Activated CD4-positive, alpha-beta T cell treated with anti-CD3 and anti-CD28 coated beads, Interleukin-2, amount 10 ng/mL, durations not matched to agents 24 days and 14 days (primary cell): Measurements from ENCODE around the gene IVNS1ABP. TPM values are rescaled to one million over a fixed set of nuclear protein-coding genes. Genes with fewer than 3 reads are reported as not detected.
"Not testable (repeated sequence)": the region's sequence is repeated elsewhere in the genome, so short reads cannot be mapped to it uniquely, and the experiment has no call there.

Experiments used
- DNase-seq: peaks from one replicate; pipeline ENCODE4 v3.0.0; 2022
- H3K27ac Mint-ChIP-seq: one replicate; pipeline ENCODE4 v1.8.0; 2022; ENCODE audit warnings: mild to moderate bottlenecking, mixed read lengths
- H3K27me3 Mint-ChIP-seq: one replicate; pipeline ENCODE4 v1.8.0; 2022; ENCODE audit warnings: mixed read lengths
- H3K36me3 Mint-ChIP-seq: one replicate; pipeline ENCODE4 v1.8.0; 2022; ENCODE audit warnings: low read depth, mild to moderate bottlenecking, mixed read lengths
- H3K4me1 Mint-ChIP-seq: one replicate; pipeline ENCODE4 v1.8.0; 2021; ENCODE audit warnings: mixed read lengths
- H3K4me3 Mint-ChIP-seq: one replicate; pipeline ENCODE4 v1.8.0; 2022; ENCODE audit warnings: mild to moderate bottlenecking, moderate library complexity, mixed read lengths
- H3K9me3 Mint-ChIP-seq: one replicate; pipeline ENCODE4 v1.8.0; 2021; ENCODE audit warnings: mixed read lengths
- intact Hi-C: fragments of 100-400 bp; cut with micrococcal nuclease; formaldehyde crosslinking; loops from one replicate; pipeline ENCODE4 v1.15.1; 2023
- total RNA-seq: library from RNA; stranded (reverse); gene quantifications from 2 replicates; pipeline ENCODE4 v1.2.3, GENCODE V29; 2022

IVNS1ABP gene
- total RNA-seq = 186 and 187 TPM in 2 replicates

- H3K27ac Mint-ChIP-seq = peak within 1 kb of the TSS; percentile 95
- peak within 1 kb of the TSS; percentile 95 for H3K4me3 Mint-ChIP-seq
- H3K36me3 Mint-ChIP-seq = peaks cover 38% of the 10 kb centered on the region
- peaks cover 9% of the 10 kb centered on the region for H3K9me3 Mint-ChIP-seq
- intact Hi-C loops = loop anchor here (1.0 to 5.0 kb wide), 9 partner anchors 103 to 1058 kb away; partner anchors contain the start of genes ODR4, RNF2 and TPR
- H3K27me3 Mint-ChIP-seq = no peaks in the 10 kb centered on the region
- DNase-seq = peak; percentile 98
- peaks cover 39% of the 10 kb centered on the region for H3K4me1 Mint-ChIP-seq
Measured at GRCh38 chr1:185317034-185317885, at the start of gene IVNS1ABP. IVNS1ABP (minus strand) TSS chr1:185317243; CDS start chr1:185309493, 7,750 bp downstream.

GRCh38 chr1:185365951-185366350, 48.9 kb upstream of the IVNS1ABP start:
- Mint-ChIP-seq H3K9me3 (peaks cover 25% of the 10 kb centered on the region), H3K27me3 (peaks cover 2% of the 10 kb centered on the region), H3K4me1 (peaks cover 16% of the 10 kb centered on the region), H3K36me3 (peaks cover 16% of the 10 kb centered on the region), H3K4me3 (no peak overlapping the region), H3K27ac (no peak overlapping the region)
- no peak for DNase-seq
- intact Hi-C loops = no loop called here

- H3K4me3 Mint-ChIP-seq, H3K27ac Mint-ChIP-seq, H3K27me3 Mint-ChIP-seq, DNase-seq, intact Hi-C loops: not testable (repeated sequence)
- Mint-ChIP-seq H3K36me3 (peaks cover 17% of the 10 kb centered on the region), H3K9me3 (peaks cover 31% of the 10 kb centered on the region), H3K4me1 (peaks cover 16% of the 10 kb centered on the region)
Measured at GRCh38 chr1:185364528-185364927, 47.5 kb upstream of the IVNS1ABP start.

- Mint-ChIP-seq H3K4me3 (no peak overlapping the region), H3K27ac (peak overlapping the region; percentile 21), H3K27me3 (peaks cover 2% of the 10 kb centered on the region), H3K36me3 (peaks cover 17% of the 10 kb centered on the region), H3K4me1 (peaks cover 8% of the 10 kb centered on the region), H3K9me3 (peaks cover 36% of the 10 kb centered on the region)
- intact Hi-C loops = no loop called here
- no peak for DNase-seq
Measured at GRCh38 chr1:185363205-185363604, 46.2 kb upstream of the IVNS1ABP start.

- H3K4me3 Mint-ChIP-seq = no peak overlapping the region
- intact Hi-C loops = no loop called here
- H3K27ac Mint-ChIP-seq = no peak overlapping the region
- peaks cover 6% of the 10 kb centered on the region for H3K4me1 Mint-ChIP-seq
- peaks cover 38% of the 10 kb centered on the region for H3K9me3 Mint-ChIP-seq
- H3K36me3 Mint-ChIP-seq = peaks cover 22% of the 10 kb centered on the region
- peaks cover 2% of the 10 kb centered on the region for H3K27me3 Mint-ChIP-seq
- no peak for DNase-seq
Measured at GRCh38 chr1:185360714-185361113, 43.7 kb upstream of the IVNS1ABP start.

GRCh38 chr1:185358957-185359356, 41.9 kb upstream of the IVNS1ABP start:
- Mint-ChIP-seq H3K36me3 (peaks cover 20% of the 10 kb centered on the region), H3K27me3 (no peaks in the 10 kb centered on the region), H3K27ac (no peak overlapping the region), H3K4me1 (peaks cover 6% of the 10 kb centered on the region), H3K9me3 (peaks cover 35% of the 10 kb centered on the region), H3K4me3 (no peak overlapping the region)
- DNase-seq = peak; percentile 39
- intact Hi-C loops = no loop called here

- peak; percentile 32 for DNase-seq
- peaks cover 20% of the 10 kb centered on the region for H3K9me3 Mint-ChIP-seq
- no peaks in the 10 kb centered on the region for H3K27me3 Mint-ChIP-seq
- H3K36me3 Mint-ChIP-seq = peaks cover 9% of the 10 kb centered on the region
- H3K4me1 Mint-ChIP-seq = no peaks in the 10 kb centered on the region
- intact Hi-C loops = no loop called here
- no peak overlapping the region for H3K4me3 Mint-ChIP-seq
- H3K27ac Mint-ChIP-seq = no peak overlapping the region
Measured at GRCh38 chr1:185355947-185356346, 38.9 kb upstream of the IVNS1ABP start.

GRCh38 chr1:185353124-185353523, 36.1 kb upstream of the IVNS1ABP start:
- intact Hi-C loops = no loop called here
- H3K27ac Mint-ChIP-seq = no peak overlapping the region
- H3K4me3 Mint-ChIP-seq = no peak overlapping the region
- peaks cover 3% of the 10 kb centered on the region for H3K4me1 Mint-ChIP-seq
- no peaks in the 10 kb centered on the region for H3K27me3 Mint-ChIP-seq
- H3K36me3 Mint-ChIP-seq = peaks cover 7% of the 10 kb centered on the region
- H3K9me3 Mint-ChIP-seq = peaks cover 8% of the 10 kb centered on the region
- DNase-seq = peak; percentile 28

- H3K9me3 Mint-ChIP-seq = peaks cover 7% of the 10 kb centered on the region
- intact Hi-C loops = no loop called here
- no peak overlapping the region for H3K27ac Mint-ChIP-seq
- peaks cover 6% of the 10 kb centered on the region for H3K4me1 Mint-ChIP-seq
- H3K36me3 Mint-ChIP-seq = peaks cover 2% of the 10 kb centered on the region
- H3K27me3 Mint-ChIP-seq = no peaks in the 10 kb centered on the region
- no peak for DNase-seq
- H3K4me3 Mint-ChIP-seq = no peak overlapping the region
Measured at GRCh38 chr1:185351734-185352466, 34.9 kb upstream of the IVNS1ABP start.

- H3K4me1 Mint-ChIP-seq = peaks cover 15% of the 10 kb centered on the region
- intact Hi-C loops = no loop called here
- DNase-seq = no peak
- no peaks in the 10 kb centered on the region for H3K27me3 Mint-ChIP-seq
- H3K27ac Mint-ChIP-seq = no peak overlapping the region
- H3K36me3 Mint-ChIP-seq = peaks cover 2% of the 10 kb centered on the region
- no peak overlapping the region for H3K4me3 Mint-ChIP-seq
- H3K9me3 Mint-ChIP-seq = peaks cover 7% of the 10 kb centered on the region
Measured at GRCh38 chr1:185350027-185350442, 33.0 kb upstream of the IVNS1ABP start.

GRCh38 chr1:185349556-185349955, 32.5 kb upstream of the IVNS1ABP start:
- intact Hi-C loops = no loop called here
- Mint-ChIP-seq H3K9me3 (peaks cover 7% of the 10 kb centered on the region), H3K4me1 (peaks cover 18% of the 10 kb centered on the region), H3K27me3 (no peaks in the 10 kb centered on the region), H3K36me3 (peaks cover 2% of the 10 kb centered on the region), H3K27ac (no peak overlapping the region), H3K4me3 (no peak overlapping the region)
- peak; percentile 33 for DNase-seq

GRCh38 chr1:185348985-185349384, 31.9 kb upstream of the IVNS1ABP start:
- Mint-ChIP-seq H3K4me1 (peaks cover 20% of the 10 kb centered on the region), H3K27me3 (no peaks in the 10 kb centered on the region), H3K36me3 (peaks cover 5% of the 10 kb centered on the region), H3K4me3 (no peak overlapping the region), H3K9me3 (peaks cover 10% of the 10 kb centered on the region), H3K27ac (no peak overlapping the region)
- intact Hi-C loops = no loop called here
- DNase-seq = no peak

GRCh38 chr1:185348296-185348695, 31.3 kb upstream of the IVNS1ABP start:
- Mint-ChIP-seq H3K27me3 (no peaks in the 10 kb centered on the region), H3K36me3 (peaks cover 5% of the 10 kb centered on the region), H3K9me3 (peaks cover 7% of the 10 kb centered on the region), H3K4me3 (no peak overlapping the region), H3K27ac (no peak overlapping the region), H3K4me1 (peaks cover 20% of the 10 kb centered on the region)
- intact Hi-C loops = no loop called here
- DNase-seq = peak; percentile 30
